HEK293T (cell line): ENCODE results near the gene MPRIP.

Experiments
- CTCF ChIA-PET: fragments of 350-600 bp; formaldehyde crosslinking; extraction: SDS; loops from one replicate; lab custom pipeline; 2021; ENCODE audit warnings: antibody characterized with exemption, inconsistent platforms; lab: Yijun Ruan, JAX
- POLR2A ChIA-PET: fragments of 350-600 bp; formaldehyde crosslinking; extraction: SDS; loops from one replicate; lab custom pipeline; 2020; ENCODE audit warnings: antibody characterized with exemption, inconsistent platforms; lab: Yijun Ruan, JAX
- DNase-seq: peaks from one replicate; pipeline ENCODE4 v3.0.0; 2012; ENCODE audit warnings: mixed read lengths; ENCODE audit errors: extremely low spot score
- ARNT ChIP-seq: fragments of 450-650 bp; IDR thresholded peaks from 2 replicates; pipeline ENCODE4 v1.6.1; 2017; ENCODE audit warnings: mild to moderate bottlenecking
- BHLHE40 ChIP-seq: fragments of 450-650 bp; IDR thresholded peaks from 2 replicates; pipeline ENCODE4 v1.6.1; 2016; ENCODE audit warnings: mild to moderate bottlenecking, moderate library complexity, borderline replicate concordance
- CTBP1 ChIP-seq: fragments of 450-650 bp; IDR thresholded peaks from 2 replicates; pipeline ENCODE4 v1.6.1; 2016; ENCODE audit warnings: borderline replicate concordance
- ELF4 ChIP-seq: fragments of 450-650 bp; IDR thresholded peaks from 2 replicates; pipeline ENCODE4 v1.6.1; 2017; ENCODE audit warnings: antibody characterized with exemption
- FOXA1 ChIP-seq: fragments of 450-650 bp; IDR thresholded peaks from 2 replicates; pipeline ENCODE4 v1.6.1; 2016; ENCODE audit warnings: mild to moderate bottlenecking
- FOXK2 ChIP-seq: fragments of 450-650 bp; IDR thresholded peaks from 2 replicates; pipeline ENCODE4 v1.6.1; 2016; ENCODE audit warnings: mild to moderate bottlenecking
- FOXM1 ChIP-seq: fragments of 450-650 bp; IDR thresholded peaks from 2 replicates; pipeline ENCODE4 v1.6.1; 2017; ENCODE audit warnings: mild to moderate bottlenecking, borderline replicate concordance
- HDGF ChIP-seq: fragments of 450-650 bp; IDR thresholded peaks from 2 replicates; pipeline ENCODE4 v1.6.1; 2017; ENCODE audit warnings: antibody characterized with exemption, borderline replicate concordance
- L3MBTL2 ChIP-seq: fragments of 450-650 bp; conservative IDR thresholded peaks from 2 replicates; pipeline ENCODE4 v1.6.1; 2016; ENCODE audit warnings: mild to moderate bottlenecking
- LEF1 ChIP-seq: fragments of 450-650 bp; IDR thresholded peaks from 2 replicates; pipeline ENCODE4 v1.6.1; 2017; ENCODE audit warnings: mild to moderate bottlenecking, borderline replicate concordance
- NFRKB ChIP-seq: fragments of 450-650 bp; IDR thresholded peaks from 2 replicates; pipeline ENCODE4 v1.6.1; 2016; ENCODE audit warnings: mild to moderate bottlenecking, moderate library complexity
- SP1 ChIP-seq: fragments of 450-650 bp; IDR thresholded peaks from 2 replicates; pipeline ENCODE4 v1.6.1; 2017
- SUZ12 ChIP-seq: fragments of 450-650 bp; IDR thresholded peaks from 2 replicates; pipeline ENCODE4 v1.6.1; 2016; ENCODE audit warnings: mild to moderate bottlenecking
- TARDBP ChIP-seq: fragments of 450-650 bp; IDR thresholded peaks from 2 replicates; pipeline ENCODE4 v1.6.1; 2016
- ZNF384 ChIP-seq: fragments of 450-650 bp; IDR thresholded peaks from 2 replicates; pipeline ENCODE4 v1.6.1; 2016
- TF ChIP-seq, protein P1 (sequence below): fragments of 450-650 bp; IDR thresholded peaks from 2 replicates; pipeline ENCODE4 v1.6.1; 2016

MPRIP gene

DNA sequence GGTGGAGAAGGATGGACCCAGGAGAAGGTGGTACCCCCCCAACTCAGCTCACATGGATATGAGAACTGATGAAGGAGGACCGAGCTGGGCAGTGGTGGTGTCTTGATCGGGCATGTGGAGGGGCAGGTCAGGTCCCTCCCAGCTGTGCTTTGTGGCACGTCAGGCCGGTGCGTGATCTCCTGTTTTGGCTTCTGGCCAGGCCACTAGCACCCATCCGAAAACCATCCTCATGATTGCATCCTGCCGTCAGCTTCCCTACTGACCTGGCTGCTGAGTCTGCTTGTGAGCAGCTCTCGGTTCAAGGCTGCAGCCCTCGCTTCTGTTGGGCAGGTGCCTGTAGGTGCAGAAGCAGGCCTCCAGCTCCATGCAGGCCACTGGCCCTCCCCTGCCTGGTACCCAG lies 110.8 kb downstream of the MPRIP start:
- no peak for DNase-seq
- ChIA-PET CTCF (interaction anchor here (1.9 kb wide), 1 partner anchor 11 kb away, joined by 8 read pairs; no protein-coding TSS in a partner anchor), POLR2A (interaction anchor here (0.9 kb wide), 1 partner anchor 16 kb away, joined by 3 read pairs; no protein-coding TSS in a partner anchor)
- TF ChIP-seq FOXA1 (no peak), L3MBTL2 (no peak), SP1 (no peak), FOXK2 (no peak), HDGF (no peak), BHLHE40 (no peak), CTBP1 (no peak), TARDBP (no peak), ARNT (no peak), LEF1 (no peak), NFRKB (no peak), ELF4 (no peak), FOXM1 (no peak), SUZ12 (no peak), ZNF384 (no peak)
- TF ChIP-seq, protein P1, sequence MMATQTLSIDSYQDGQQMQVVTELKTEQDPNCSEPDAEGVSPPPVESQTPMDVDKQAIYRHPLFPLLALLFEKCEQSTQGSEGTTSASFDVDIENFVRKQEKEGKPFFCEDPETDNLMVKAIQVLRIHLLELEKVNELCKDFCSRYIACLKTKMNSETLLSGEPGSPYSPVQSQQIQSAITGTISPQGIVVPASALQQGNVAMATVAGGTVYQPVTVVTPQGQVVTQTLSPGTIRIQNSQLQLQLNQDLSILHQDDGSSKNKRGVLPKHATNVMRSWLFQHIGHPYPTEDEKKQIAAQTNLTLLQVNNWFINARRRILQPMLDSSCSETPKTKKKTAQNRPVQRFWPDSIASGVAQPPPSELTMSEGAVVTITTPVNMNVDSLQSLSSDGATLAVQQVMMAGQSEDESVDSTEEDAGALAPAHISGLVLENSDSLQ = no peak

DNA sequence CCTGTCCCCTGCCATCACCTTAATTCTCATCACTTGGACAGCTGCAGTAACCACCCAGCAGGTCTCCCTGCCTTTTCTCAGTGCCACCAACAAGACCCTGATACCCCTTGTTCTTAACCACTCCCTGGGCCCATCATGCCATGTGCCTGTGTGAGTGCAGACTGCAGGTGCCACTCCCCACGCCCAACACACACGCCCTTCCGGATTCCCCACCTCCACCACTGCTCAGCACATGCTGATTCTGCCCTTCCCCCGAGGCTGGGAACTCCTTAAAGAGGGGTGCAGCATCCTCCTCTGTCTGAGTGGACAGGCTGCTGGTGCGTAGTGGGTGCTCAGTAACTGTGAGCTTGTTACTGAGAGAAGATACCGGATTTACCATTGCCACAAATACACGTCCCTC lies 111.5 kb downstream of the MPRIP start:
- TF ChIP-seq, protein P1 = no peak
- TF ChIP-seq NFRKB = no peak
- TF ChIP-seq ARNT = no peak
- TF ChIP-seq CTBP1 = no peak
- no peak for TF ChIP-seq TARDBP
- no peak for TF ChIP-seq ELF4
- no peak for TF ChIP-seq LEF1
- TF ChIP-seq BHLHE40 = no peak
- no peak for TF ChIP-seq SP1
- no peak for DNase-seq
- CTCF ChIA-PET = no interaction called here
- POLR2A ChIA-PET = interaction anchor here (0.9 kb wide), 1 partner anchor 15 kb away, joined by 3 read pairs; no protein-coding TSS in a partner anchor

DNA sequence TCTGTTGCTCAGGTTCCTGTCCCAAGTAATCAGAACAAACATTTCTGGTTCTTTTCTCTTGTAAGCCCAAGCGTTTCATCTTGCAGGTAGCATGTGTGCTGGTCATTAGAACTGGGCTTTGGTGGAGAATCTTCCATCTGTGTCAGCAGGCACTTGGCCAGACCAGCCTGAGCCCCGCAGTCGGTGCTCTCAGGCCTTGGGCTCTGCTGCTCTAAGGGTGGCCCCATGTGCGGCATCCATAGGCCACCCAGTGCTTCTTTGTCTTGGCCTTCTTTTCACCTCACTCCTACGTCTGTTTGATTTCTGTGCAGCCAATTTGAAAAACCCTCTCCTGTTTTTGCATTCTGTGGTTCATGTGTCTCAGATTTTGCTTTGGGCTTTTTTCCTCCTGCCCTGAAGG lies 112.3 kb downstream of the MPRIP start:
- no peak for DNase-seq
- TF ChIP-seq NFRKB (no peak), SUZ12 (no peak), BHLHE40 (no peak), L3MBTL2 (no peak), SP1 (no peak), ELF4 (no peak), LEF1 (no peak), FOXM1 (no peak), TARDBP (no peak), CTBP1 (no peak), FOXA1 (no peak)
- ChIA-PET POLR2A (no interaction called here), CTCF (no interaction called here)

DNA sequence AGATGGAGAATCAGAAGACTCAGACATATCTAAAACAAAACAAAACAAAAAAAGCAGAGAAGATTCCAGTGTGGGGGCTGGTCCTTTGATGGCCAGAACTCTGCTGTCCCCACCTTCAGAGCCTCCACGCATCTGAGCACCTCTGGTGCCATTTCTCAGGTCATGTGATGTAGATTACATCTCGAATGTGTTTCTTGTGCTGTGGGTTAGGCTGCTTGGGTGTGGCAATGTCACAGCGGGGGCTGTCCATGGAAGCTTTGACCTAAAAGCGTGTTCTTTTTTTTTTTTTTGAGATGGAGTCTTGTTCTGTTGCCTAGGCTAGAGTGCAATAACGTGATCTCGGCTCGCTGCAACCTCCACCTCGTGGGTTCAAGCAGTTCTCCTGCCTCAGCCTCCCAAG lies 112.7 kb downstream of the MPRIP start:
- DNase-seq = no peak
- POLR2A ChIA-PET = no interaction called here
- no peak for TF ChIP-seq L3MBTL2
- no peak for TF ChIP-seq FOXA1
- TF ChIP-seq, protein P1 = no peak
- no peak for TF ChIP-seq BHLHE40
- TF ChIP-seq SUZ12 = no peak
- TF ChIP-seq ZNF384 = no peak
- TF ChIP-seq FOXK2 = no peak
- TF ChIP-seq SP1 = no peak
- TF ChIP-seq HDGF = no peak
- TF ChIP-seq CTBP1 = no peak
- no peak for TF ChIP-seq TARDBP
- CTCF ChIA-PET = no interaction called here

DNA sequence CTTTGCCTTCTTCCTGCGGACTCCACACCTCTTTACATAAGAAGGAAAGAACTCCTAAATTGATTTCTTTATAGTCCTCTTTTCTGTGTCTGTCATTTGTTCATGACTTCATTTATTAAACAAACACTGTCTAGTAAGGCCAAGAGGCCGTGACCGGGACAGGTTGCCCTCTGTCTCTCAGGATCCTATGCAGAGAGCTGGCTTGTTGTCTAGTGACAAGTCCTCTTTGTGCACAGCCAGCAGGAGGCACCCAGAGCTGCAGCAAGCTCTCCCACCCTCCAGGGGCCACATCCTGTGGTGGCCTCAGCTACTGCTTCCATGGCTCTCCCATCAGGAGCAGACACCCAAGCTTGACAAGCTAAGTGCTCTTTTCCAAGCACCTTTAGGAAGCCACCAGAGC lies 113.3 kb downstream of the MPRIP start:
- TF ChIP-seq ELF4 (no peak), ZNF384 (no peak), CTBP1 (no peak), FOXA1 (no peak), FOXK2 (no peak), LEF1 (no peak), SUZ12 (no peak), TARDBP (no peak), L3MBTL2 (no peak), HDGF (no peak), SP1 (no peak), BHLHE40 (no peak), FOXM1 (no peak), NFRKB (no peak), ARNT (no peak)
- TF ChIP-seq, protein P1 = no peak
- ChIA-PET CTCF (interaction anchor here (0.8 kb wide), 1 partner anchor 58 kb away, joined by 7 read pairs; no protein-coding TSS in a partner anchor), POLR2A (no interaction called here)
- no peak for DNase-seq

DNA sequence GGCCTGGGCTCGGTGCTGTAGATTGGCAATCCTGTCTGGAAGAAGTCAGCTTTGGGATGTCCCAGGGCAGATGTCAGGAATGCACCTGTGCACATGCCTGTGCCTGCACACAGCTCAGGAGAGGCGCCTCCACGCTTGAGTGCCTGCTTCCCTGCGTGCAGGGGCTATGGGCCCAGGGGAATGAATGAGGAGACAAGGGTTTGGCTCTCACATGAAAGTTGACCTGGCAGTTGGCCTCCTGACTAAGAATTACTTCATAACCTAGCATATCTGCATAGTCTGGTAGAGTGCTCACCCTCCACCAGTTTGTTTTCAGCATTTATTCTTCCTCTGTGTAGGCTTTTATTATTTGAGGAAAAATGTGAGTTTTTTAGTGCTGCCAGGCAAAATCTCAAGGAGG lies 113.8 kb downstream of the MPRIP start:
- no peak for DNase-seq
- ChIA-PET POLR2A (no interaction called here), CTCF (interaction anchor here (0.8 to 1.5 kb wide), 2 partner anchors 14 to 58 kb away, joined by 4 to 7 read pairs; no protein-coding TSS in a partner anchor)
- TF ChIP-seq ELF4 = no peak
- no peak for TF ChIP-seq LEF1
- TF ChIP-seq ARNT = no peak
- TF ChIP-seq SP1 = no peak
- TF ChIP-seq SUZ12 = no peak
- TF ChIP-seq FOXA1 = no peak
- no peak for TF ChIP-seq NFRKB
- no peak for TF ChIP-seq FOXK2
- TF ChIP-seq ZNF384 = no peak
- no peak for TF ChIP-seq CTBP1
- no peak for TF ChIP-seq FOXM1
- TF ChIP-seq, protein P1 = no peak
- TF ChIP-seq HDGF = no peak
- no peak for TF ChIP-seq L3MBTL2
